HG03064 (cell line): ENCODE results near the gene CACNB2.
"Not testable (repeated sequence)": the region's sequence is repeated elsewhere in the genome, so short reads cannot be mapped to it uniquely, and the experiment has no call there.

Source experiments
- ATAC-seq: cut with Tn5 transposase; IDR thresholded peaks from one replicate; pipeline ENCODE4 v1.9.1; 2021; ENCODE audit warnings: low read depth; ENCODE audit not compliant: unreplicated experiment

CACNB2 gene

GRCh38 chr10:18144928-18145327 lies 4.7 kb downstream of the CACNB2 start:
- no peak for ATAC-seq

- ATAC-seq, result no peak
Observed at GRCh38 chr10:18145652-18146051, 5.4 kb downstream of the CACNB2 start.

GRCh38 chr10:18149196-18149800 lies 9.1 kb downstream of the CACNB2 start:
- no peak for ATAC-seq

- ATAC-seq, result no peak
Observed at GRCh38 chr10:18151356-18151890, 11.2 kb downstream of the CACNB2 start.

- ATAC-seq, result not testable (repeated sequence)
Observed at GRCh38 chr10:18153381-18153780, 13.2 kb downstream of the CACNB2 start.

- no peak for ATAC-seq
Observed at GRCh38 chr10:18155321-18155720, 15.1 kb downstream of the CACNB2 start.

GRCh38 chr10:18156797-18157196 lies 16.6 kb downstream of the CACNB2 start:
- ATAC-seq, result not testable (repeated sequence)

- ATAC-seq, result no peak
Observed at GRCh38 chr10:18157881-18158280, 17.7 kb downstream of the CACNB2 start.

- ATAC-seq, result no peak
Observed at GRCh38 chr10:18158773-18159265, 18.6 kb downstream of the CACNB2 start.

GRCh38 chr10:18159557-18159956 lies 19.3 kb downstream of the CACNB2 start:
- no peak for ATAC-seq

GRCh38 chr10:18162021-18162627 lies 21.9 kb downstream of the CACNB2 start:
- no peak for ATAC-seq

- ATAC-seq, result no peak
Observed at GRCh38 chr10:18164093-18164492, 23.9 kb downstream of the CACNB2 start.

- no peak for ATAC-seq
Observed at GRCh38 chr10:18164748-18165361, 24.6 kb downstream of the CACNB2 start.

- no peak for ATAC-seq
Observed at GRCh38 chr10:18178854-18179483, 38.7 kb downstream of the CACNB2 start.

- no peak for ATAC-seq
Observed at GRCh38 chr10:18179891-18180290, 39.7 kb downstream of the CACNB2 start.

- not testable (repeated sequence) for ATAC-seq
Observed at GRCh38 chr10:18181382-18181781, 41.2 kb downstream of the CACNB2 start.

GRCh38 chr10:18185621-18186020 lies 45.4 kb downstream of the CACNB2 start:
- no peak for ATAC-seq

- ATAC-seq, result no peak
Observed at GRCh38 chr10:18190840-18191239, 50.6 kb downstream of the CACNB2 start.

- no peak for ATAC-seq
Observed at GRCh38 chr10:18194634-18195033, 54.4 kb downstream of the CACNB2 start.

- ATAC-seq, result no peak
Observed at GRCh38 chr10:18195060-18195799, 55.0 kb downstream of the CACNB2 start.
